Memory B cell (primary cell): ENCODE data around the gene TPRG1L.
"Not testable (repeated sequence)": the region's sequence is repeated elsewhere in the genome, so short reads cannot be mapped to it uniquely, and the experiment has no call there.

Experiments used
- ATAC-seq: fragments of 150-1000 bp; cut with Tn5 transposase; 2 replicates; pipeline ENCODE4 v1.10.0; 2021; ENCODE audit warnings: low read depth, mild to moderate bottlenecking, moderate library complexity
- DNase-seq, 2 donors: peaks; one replicate each; pipeline ENCODE4 v3.0.0; 2022; ENCODE audit warnings: low spot score in 2 of 2
- H3K27ac Mint-ChIP-seq: one replicate; pipeline ENCODE4 v1.8.0; 2022; ENCODE audit warnings: mild to moderate bottlenecking, moderate library complexity, mixed read lengths
- H3K27me3 Mint-ChIP-seq: one replicate; pipeline ENCODE4 v1.8.0; 2022; ENCODE audit warnings: mixed read lengths
- H3K36me3 Mint-ChIP-seq: one replicate; pipeline ENCODE4 v1.8.0; 2022; ENCODE audit warnings: mild to moderate bottlenecking, mixed read lengths
- H3K4me1 Mint-ChIP-seq: one replicate; pipeline ENCODE4 v1.8.0; 2022; ENCODE audit warnings: mixed read lengths
- H3K4me3 Mint-ChIP-seq: one replicate; pipeline ENCODE4 v1.8.0; 2022; ENCODE audit warnings: mild to moderate bottlenecking, moderate library complexity, mixed read lengths
- H3K9me3 Mint-ChIP-seq: one replicate; pipeline ENCODE4 v1.8.0; 2022; ENCODE audit warnings: mixed read lengths

Gene TPRG1L

GRCh38 chr1:3624200-3625136 lies at the start of gene TPRG1L:
Gene TPRG1L, plus strand, starts transcription at chr1:3625015. Its CDS starts 58 bp downstream, at chr1:3625073.
- H3K27me3 Mint-ChIP-seq = no peaks in the 10 kb centered on the region
- peaks cover 34% of the 10 kb centered on the region for H3K4me1 Mint-ChIP-seq
- H3K4me3 Mint-ChIP-seq = peak within 1 kb of the TSS; percentile 90
- no peaks in the 10 kb centered on the region for H3K9me3 Mint-ChIP-seq
- H3K27ac Mint-ChIP-seq = peak within 1 kb of the TSS; percentile 95
- DNase-seq (peak; percentile 98 to 99), ATAC-seq (peak; percentile 92)
- no peaks in the 10 kb centered on the region for H3K36me3 Mint-ChIP-seq

- H3K9me3 Mint-ChIP-seq, H3K27ac Mint-ChIP-seq, H3K4me3 Mint-ChIP-seq, ATAC-seq, H3K36me3 Mint-ChIP-seq, H3K27me3 Mint-ChIP-seq, H3K4me1 Mint-ChIP-seq, DNase-seq: not testable (repeated sequence)
Observed at GRCh38 chr1:3575515-3575914, 49.3 kb upstream of the TPRG1L start.

GRCh38 chr1:3575993-3576392 lies 48.8 kb upstream of the TPRG1L start:
- Mint-ChIP-seq H3K4me1 (peaks cover 3% of the 10 kb centered on the region), H3K27me3 (peaks cover 2% of the 10 kb centered on the region), H3K36me3 (no peaks in the 10 kb centered on the region), H3K4me3 (no peak overlapping the region), H3K27ac (no peak overlapping the region), H3K9me3 (peaks cover 2% of the 10 kb centered on the region)
- DNase-seq (no peak), ATAC-seq (no peak)

GRCh38 chr1:3577300-3577699 lies 47.5 kb upstream of the TPRG1L start:
- Mint-ChIP-seq H3K27me3 (peaks cover 2% of the 10 kb centered on the region), H3K36me3 (no peaks in the 10 kb centered on the region), H3K27ac (no peak overlapping the region), H3K4me1 (peaks cover 3% of the 10 kb centered on the region), H3K9me3 (peaks cover 2% of the 10 kb centered on the region), H3K4me3 (no peak overlapping the region)
- DNase-seq (no peak), ATAC-seq (no peak)

GRCh38 chr1:3577711-3578432 lies 46.9 kb upstream of the TPRG1L start:
- H3K27ac Mint-ChIP-seq = no peak overlapping the region
- H3K36me3 Mint-ChIP-seq = no peaks in the 10 kb centered on the region
- peaks cover 2% of the 10 kb centered on the region for H3K27me3 Mint-ChIP-seq
- ATAC-seq (peak; percentile 31), DNase-seq (no peak)
- peak overlapping the region; percentile 11 for H3K4me3 Mint-ChIP-seq
- H3K9me3 Mint-ChIP-seq = peaks cover 2% of the 10 kb centered on the region
- peaks cover 3% of the 10 kb centered on the region for H3K4me1 Mint-ChIP-seq

- H3K27me3 Mint-ChIP-seq = peaks cover 2% of the 10 kb centered on the region
- ATAC-seq (no peak), DNase-seq (no peak)
- H3K27ac Mint-ChIP-seq = no peak overlapping the region
- H3K36me3 Mint-ChIP-seq = no peaks in the 10 kb centered on the region
- no peak overlapping the region for H3K4me3 Mint-ChIP-seq
- peaks cover 3% of the 10 kb centered on the region for H3K4me1 Mint-ChIP-seq
- peaks cover 2% of the 10 kb centered on the region for H3K9me3 Mint-ChIP-seq
Observed at GRCh38 chr1:3578433-3578805, 46.4 kb upstream of the TPRG1L start.

- H3K27ac Mint-ChIP-seq = no peak overlapping the region
- no peak for ATAC-seq
- no peak overlapping the region for H3K4me3 Mint-ChIP-seq
- H3K4me1 Mint-ChIP-seq = peaks cover 3% of the 10 kb centered on the region
- DNase-seq = no peak
- peaks cover 2% of the 10 kb centered on the region for H3K27me3 Mint-ChIP-seq
- no peaks in the 10 kb centered on the region for H3K36me3 Mint-ChIP-seq
- H3K9me3 Mint-ChIP-seq = peaks cover 2% of the 10 kb centered on the region
Observed at GRCh38 chr1:3578906-3579305, 45.9 kb upstream of the TPRG1L start.

- no peak for ATAC-seq
- Mint-ChIP-seq H3K4me1 (peaks cover 3% of the 10 kb centered on the region), H3K9me3 (peaks cover 2% of the 10 kb centered on the region), H3K36me3 (no peaks in the 10 kb centered on the region), H3K27ac (no peak overlapping the region), H3K27me3 (peaks cover 2% of the 10 kb centered on the region), H3K4me3 (no peak overlapping the region)
- no peak for DNase-seq
Observed at GRCh38 chr1:3579626-3580025, 45.2 kb upstream of the TPRG1L start.

- H3K4me1 Mint-ChIP-seq = peaks cover 3% of the 10 kb centered on the region
- no peaks in the 10 kb centered on the region for H3K36me3 Mint-ChIP-seq
- no peak overlapping the region for H3K4me3 Mint-ChIP-seq
- no peak for ATAC-seq
- no peak overlapping the region for H3K27ac Mint-ChIP-seq
- DNase-seq = no peak
- H3K27me3 Mint-ChIP-seq = peaks cover 2% of the 10 kb centered on the region
- peaks cover 2% of the 10 kb centered on the region for H3K9me3 Mint-ChIP-seq
Observed at GRCh38 chr1:3580231-3580630, 44.6 kb upstream of the TPRG1L start.

GRCh38 chr1:3581296-3582036 lies 43.3 kb upstream of the TPRG1L start:
- no peak for ATAC-seq
- peaks cover 2% of the 10 kb centered on the region for H3K27me3 Mint-ChIP-seq

GRCh38 chr1:3583751-3584150 lies 41.1 kb upstream of the TPRG1L start:
- H3K36me3 Mint-ChIP-seq, H3K4me1 Mint-ChIP-seq, H3K9me3 Mint-ChIP-seq, H3K27ac Mint-ChIP-seq, H3K4me3 Mint-ChIP-seq, DNase-seq, H3K27me3 Mint-ChIP-seq, ATAC-seq: not testable (repeated sequence)

More at GRCh38 chr1:3581296-3582036, 43.3 kb upstream of the TPRG1L start:
- Mint-ChIP-seq H3K4me3 (no peak overlapping the region), H3K9me3 (peaks cover 2% of the 10 kb centered on the region), H3K4me1 (peaks cover 3% of the 10 kb centered on the region), H3K36me3 (no peaks in the 10 kb centered on the region), H3K27ac (no peak overlapping the region)
- DNase-seq = no peak

GRCh38 chr1:3584915-3585314 lies 39.9 kb upstream of the TPRG1L start:
- no peaks in the 10 kb centered on the region for H3K36me3 Mint-ChIP-seq
- H3K4me1 Mint-ChIP-seq = no peaks in the 10 kb centered on the region
- no peaks in the 10 kb centered on the region for H3K27me3 Mint-ChIP-seq
- H3K27ac Mint-ChIP-seq = no peak overlapping the region
- no peak for DNase-seq
- no peaks in the 10 kb centered on the region for H3K9me3 Mint-ChIP-seq
- no peak overlapping the region for H3K4me3 Mint-ChIP-seq
- no peak for ATAC-seq

GRCh38 chr1:3585353-3585868 lies 39.4 kb upstream of the TPRG1L start:
- not testable (repeated sequence) for H3K9me3 Mint-ChIP-seq, H3K27ac Mint-ChIP-seq, H3K4me1 Mint-ChIP-seq, H3K36me3 Mint-ChIP-seq, H3K27me3 Mint-ChIP-seq, ATAC-seq, DNase-seq, H3K4me3 Mint-ChIP-seq
